ENCODE results near the gene GTF2H4. TPM values are rescaled to one million over a fixed set of nuclear protein-coding genes. Genes with fewer than 3 reads are reported as not detected.

The GTF2H4 gene
- total RNA-seq, 1 donor from 2014 or later: 72.6 TPM

GRCh38 chr6:30876039-30876730 is 31.8 kb upstream of the GTF2H4 start:
- H3K27ac Mint-ChIP-seq (ENCODE audit: unreplicated experiment): no peak overlapping the region
- H3K4me3 Mint-ChIP-seq: peak overlapping the region; percentile 25
- peaks cover 13% of the 10 kb centered on the region for H3K9me3 Mint-ChIP-seq
- no peaks in the 10 kb centered on the region for H3K27me3 Mint-ChIP-seq (ENCODE audit: low read depth)
- DNase-seq (ENCODE audit: low read depth, low spot score): no peak
- peaks cover 34% of the 10 kb centered on the region for H3K4me1 Mint-ChIP-seq
- TF ChIP-seq, protein P1, sequence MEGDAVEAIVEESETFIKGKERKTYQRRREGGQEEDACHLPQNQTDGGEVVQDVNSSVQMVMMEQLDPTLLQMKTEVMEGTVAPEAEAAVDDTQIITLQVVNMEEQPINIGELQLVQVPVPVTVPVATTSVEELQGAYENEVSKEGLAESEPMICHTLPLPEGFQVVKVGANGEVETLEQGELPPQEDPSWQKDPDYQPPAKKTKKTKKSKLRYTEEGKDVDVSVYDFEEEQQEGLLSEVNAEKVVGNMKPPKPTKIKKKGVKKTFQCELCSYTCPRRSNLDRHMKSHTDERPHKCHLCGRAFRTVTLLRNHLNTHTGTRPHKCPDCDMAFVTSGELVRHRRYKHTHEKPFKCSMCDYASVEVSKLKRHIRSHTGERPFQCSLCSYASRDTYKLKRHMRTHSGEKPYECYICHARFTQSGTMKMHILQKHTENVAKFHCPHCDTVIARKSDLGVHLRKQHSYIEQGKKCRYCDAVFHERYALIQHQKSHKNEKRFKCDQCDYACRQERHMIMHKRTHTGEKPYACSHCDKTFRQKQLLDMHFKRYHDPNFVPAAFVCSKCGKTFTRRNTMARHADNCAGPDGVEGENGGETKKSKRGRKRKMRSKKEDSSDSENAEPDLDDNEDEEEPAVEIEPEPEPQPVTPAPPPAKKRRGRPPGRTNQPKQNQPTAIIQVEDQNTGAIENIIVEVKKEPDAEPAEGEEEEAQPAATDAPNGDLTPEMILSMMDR (conservative IDR thresholded peaks at IDR 0.05): no peak
- H3K36me3 Mint-ChIP-seq (ENCODE audit: low read depth): peaks cover 7% of the 10 kb centered on the region

DNA sequence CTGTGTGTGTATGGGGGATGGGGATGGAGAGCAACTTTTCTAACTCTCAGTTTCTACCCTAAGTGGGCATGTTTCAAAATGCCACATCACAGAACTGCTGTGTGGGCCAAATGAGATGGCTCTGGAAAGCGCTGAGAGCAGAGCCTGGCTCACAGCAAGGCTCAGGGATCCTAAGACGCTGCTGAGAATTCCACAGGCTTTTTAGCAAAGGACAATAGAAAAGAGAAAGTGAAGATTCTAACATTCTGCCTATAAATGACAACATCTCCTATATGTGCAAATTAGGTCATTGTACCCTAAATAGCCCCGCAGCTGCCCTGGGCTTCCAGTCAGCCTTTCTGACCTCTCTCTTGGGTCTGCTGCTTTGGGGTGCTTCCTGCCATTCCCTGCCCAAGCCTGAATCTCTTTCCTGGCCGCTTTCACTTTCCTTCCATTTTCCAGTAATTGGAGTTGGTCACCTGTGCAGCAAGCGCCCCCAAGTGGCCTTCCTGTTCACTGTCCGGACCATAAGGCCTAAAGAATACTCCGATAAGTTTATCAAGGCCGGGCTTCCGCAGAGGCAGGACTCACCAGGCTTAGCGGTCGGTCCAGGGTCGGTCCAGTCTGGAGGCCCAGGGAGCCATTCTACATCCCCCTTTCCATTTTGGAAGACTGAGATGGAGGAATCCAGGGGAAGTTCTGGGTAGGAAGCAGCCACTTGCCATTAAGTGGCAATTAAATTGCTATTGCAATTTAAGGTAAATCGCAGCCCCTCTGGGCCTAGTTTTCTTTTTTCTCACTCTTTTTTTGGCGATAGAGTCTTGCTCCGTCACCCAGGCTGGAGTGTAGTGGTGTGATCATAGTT is 30.4 kb upstream of the GTF2H4 start:
- TF ChIP-seq, protein P1 (conservative IDR thresholded peaks at IDR 0.05): peak; percentile 89
- peak; percentile 78 for DNase-seq (ENCODE audit: low read depth, low spot score)
- peak overlapping the region; percentile 48 for H3K4me3 Mint-ChIP-seq
- no peaks in the 10 kb centered on the region for H3K27me3 Mint-ChIP-seq (ENCODE audit: low read depth)
- peak overlapping the region; percentile 95 for H3K27ac Mint-ChIP-seq (ENCODE audit: unreplicated experiment)
- H3K9me3 Mint-ChIP-seq: peaks cover 7% of the 10 kb centered on the region
- H3K4me1 Mint-ChIP-seq: peaks cover 47% of the 10 kb centered on the region
- H3K36me3 Mint-ChIP-seq (ENCODE audit: low read depth): no peaks in the 10 kb centered on the region

GRCh38 chr6:30879684-30880427 is 28.2 kb upstream of the GTF2H4 start:
- peak overlapping the region; percentile 96 for H3K4me3 Mint-ChIP-seq
- H3K27ac Mint-ChIP-seq (ENCODE audit: unreplicated experiment): peak overlapping the region; percentile 31
- no peaks in the 10 kb centered on the region for H3K36me3 Mint-ChIP-seq (ENCODE audit: low read depth)
- no peak for DNase-seq (ENCODE audit: low read depth, low spot score)
- peaks cover 59% of the 10 kb centered on the region for H3K4me1 Mint-ChIP-seq
- H3K27me3 Mint-ChIP-seq (ENCODE audit: low read depth): no peaks in the 10 kb centered on the region
- H3K9me3 Mint-ChIP-seq: no peaks in the 10 kb centered on the region
- TF ChIP-seq, protein P1 (conservative IDR thresholded peaks at IDR 0.05): no peak

GRCh38 chr6:30880698-30881252 is 27.2 kb upstream of the GTF2H4 start:
- peak overlapping the region; percentile 97 for H3K27ac Mint-ChIP-seq (ENCODE audit: unreplicated experiment)
- no peaks in the 10 kb centered on the region for H3K36me3 Mint-ChIP-seq (ENCODE audit: low read depth)
- TF ChIP-seq, protein P1 (conservative IDR thresholded peaks at IDR 0.05): no peak
- H3K4me1 Mint-ChIP-seq: peaks cover 68% of the 10 kb centered on the region
- peak; percentile 71 for DNase-seq (ENCODE audit: low read depth, low spot score)
- no peaks in the 10 kb centered on the region for H3K9me3 Mint-ChIP-seq
- peak overlapping the region; percentile 96 for H3K4me3 Mint-ChIP-seq
- no peaks in the 10 kb centered on the region for H3K27me3 Mint-ChIP-seq (ENCODE audit: low read depth)

Measured in neural crest cell (in vitro differentiated cells).